GM23338 (cell line): ENCODE measurements around the gene DRD2. TPM values are rescaled to one million over a fixed set of nuclear protein-coding genes. Genes with fewer than 3 reads are reported as not detected.

Experiments
- ATAC-seq: fragments of 200-7000 bp; cut with Tn5 transposase; 3 replicates; pipeline ENCODE4 v1.9.1; 2020
- DNase-seq: peaks from one replicate; pipeline ENCODE4 v3.0.0-alpha.2; 2015; ENCODE audit warnings: low spot score
- H2AFZ ChIP-seq: fragments of 200-600 bp; sonication (generic); 2 replicates; pipeline ENCODE4 v1.8.0; 2016; ENCODE audit warnings: antibody characterized with exemption, mild to moderate bottlenecking, moderate library complexity
- H3F3A ChIP-seq: fragments of 200-600 bp; sonication (generic); replicated peaks from 2 replicates; pipeline ENCODE4 v1.8.0; 2017; ENCODE audit warnings: antibody characterized with exemption, mixed run types, low read depth
- H3K27ac ChIP-seq: fragments of 200-600 bp; sonication (generic); 2 replicates; pipeline ENCODE4 v1.6.1; 2016; ENCODE audit warnings: low read depth
- H3K27me3 ChIP-seq: fragments of 200-600 bp; sonication (generic); 2 replicates; pipeline ENCODE4 v1.8.0; 2016; ENCODE audit warnings: mild to moderate bottlenecking, mixed run types, moderate library complexity; ENCODE audit not compliant: insufficient read depth
- H3K36me3 ChIP-seq: fragments of 200-600 bp; sonication (generic); 2 replicates; pipeline ENCODE4 v1.8.0; 2016; ENCODE audit warnings: mild to moderate bottlenecking; ENCODE audit not compliant: insufficient read depth
- H3K4me1 ChIP-seq: fragments of 200-600 bp; sonication (generic); 2 replicates; pipeline ENCODE4 v1.8.0; 2016; ENCODE audit warnings: mild to moderate bottlenecking, moderate library complexity; ENCODE audit not compliant: insufficient read depth
- H3K4me2 ChIP-seq: fragments of 200-600 bp; sonication (generic); 2 replicates; pipeline ENCODE4 v1.7.1; 2017; ENCODE audit warnings: mixed run types
- H3K4me3 ChIP-seq: fragments of 200-600 bp; sonication (generic); 2 replicates; pipeline ENCODE4 v1.6.1; 2016; ENCODE audit warnings: mixed run types
- H3K79me2 ChIP-seq: fragments of 200-600 bp; sonication (generic); replicated peaks from 2 replicates; pipeline ENCODE4 v1.8.0; 2017; ENCODE audit warnings: mild to moderate bottlenecking; ENCODE audit not compliant: insufficient read depth
- H3K9me2 ChIP-seq: fragments of 200-600 bp; sonication (generic); 2 replicates; pipeline ENCODE4 v1.8.0; 2017; ENCODE audit not compliant: insufficient read depth
- H4K20me1 ChIP-seq: fragments of 200-600 bp; sonication (generic); replicated peaks from 2 replicates; pipeline ENCODE4 v1.8.0; 2017; ENCODE audit warnings: mild to moderate bottlenecking; ENCODE audit not compliant: insufficient read depth
- H3K27ac Mint-ChIP-seq: 2 replicates; pipeline ENCODE4 v1.8.0; 2020; ENCODE audit warnings: inconsistent platforms, mild to moderate bottlenecking, moderate library complexity, mixed read lengths
- H3K27me3 Mint-ChIP-seq: 3 replicates; pipeline ENCODE4 v1.8.0; 2022; ENCODE audit warnings: low read depth, mild to moderate bottlenecking, moderate library complexity, mixed read lengths, inconsistent platforms; ENCODE audit not compliant: insufficient read depth, poor library complexity
- H3K36me3 Mint-ChIP-seq: 3 replicates; pipeline ENCODE4 v1.8.0; 2021; ENCODE audit warnings: low read depth, mild to moderate bottlenecking, inconsistent platforms, moderate library complexity, mixed read lengths
- H3K4me1 Mint-ChIP-seq: 3 replicates; pipeline ENCODE4 v1.8.0; 2020; ENCODE audit warnings: mild to moderate bottlenecking, inconsistent platforms, mixed read lengths
- H3K4me3 Mint-ChIP-seq: 3 replicates; pipeline ENCODE4 v1.8.0; 2021; ENCODE audit warnings: moderate library complexity, mild to moderate bottlenecking, inconsistent platforms, mixed read lengths
- H3K9me3 Mint-ChIP-seq: 3 replicates; pipeline ENCODE4 v1.8.0; 2020; ENCODE audit warnings: moderate library complexity, mild to moderate bottlenecking, inconsistent platforms, mixed read lengths
- CTCF ChIP-seq, 2 experiments: fragments of 200-600 bp in 1 of 2; sonication (generic) in 1 of 2; conservative IDR thresholded peaks; 2 replicates each; pipeline versions ENCODE4 v1.5.1 to v1.6.1; 2016 to 2017; ENCODE audit warnings: antibody characterized with exemption in 2 of 2, low read depth in 2 of 2, mild to moderate bottlenecking in 2 of 2, moderate library complexity in 1 of 2
- EZH2 ChIP-seq: fragments of 200-600 bp; sonication (generic); IDR thresholded peaks from one replicate; pipeline ENCODE4 v1.8.0; 2017; ENCODE audit warnings: antibody characterized with exemption, mild to moderate bottlenecking, low read depth; ENCODE audit not compliant: unreplicated experiment
- EZH2phosphoT487 ChIP-seq: fragments of 200-600 bp; sonication (generic); IDR thresholded peaks from one replicate; pipeline ENCODE4 v1.8.1; 2018; ENCODE audit warnings: antibody characterized with exemption; ENCODE audit not compliant: unreplicated experiment
- NANOG ChIP-seq: IDR thresholded peaks from 2 replicates; pipeline ENCODE4 v1.6.1; 2016; ENCODE audit warnings: antibody characterized with exemption, borderline replicate concordance
- POLR2AphosphoS5 ChIP-seq: IDR thresholded peaks from 2 replicates; pipeline ENCODE4 v1.6.1; 2016; ENCODE audit warnings: antibody characterized with exemption, low read depth
- STAT1 ChIP-seq: IDR thresholded peaks from one replicate; pipeline ENCODE4 v1.6.1; 2016; ENCODE audit warnings: antibody characterized with exemption; ENCODE audit not compliant: unreplicated experiment
- ZNF114 ChIP-seq: fragments of 250-450 bp; sonication (Bioruptor Pico); IDR thresholded peaks from 2 replicates; pipeline ENCODE4 v1.5.0; 2020; ENCODE audit warnings: mild to moderate bottlenecking, moderate library complexity
- ZNF331 ChIP-seq: fragments of 250-450 bp; sonication (Bioruptor Pico); IDR thresholded peaks from 2 replicates; pipeline ENCODE4 v1.5.0; 2020; ENCODE audit warnings: low read depth, mild to moderate bottlenecking, moderate library complexity
- ZNF462 ChIP-seq: fragments of 250-450 bp; sonication (Bioruptor Pico); IDR thresholded peaks from 2 replicates; pipeline ENCODE4 v1.5.0; 2020; ENCODE audit warnings: mild to moderate bottlenecking, moderate library complexity
- polyA plus RNA-seq: library from polyadenylated mRNA; unstranded; fragments of >200 nt; fragmentation: Nextera tagmentation; extraction: Ambion mirVana; gene quantifications from 2 replicates; pipeline ENCODE4 v1.2.1, GENCODE V29; 2016
- total RNA-seq: library from RNA; depleted of rRNA; stranded (reverse); fragments of >200 nt; shearing (Covaris generic); gene quantifications from 2 replicates; pipeline ENCODE4 v1.2.3, GENCODE V29; 2014

The DRD2 gene
- total and polyA plus RNA-seq, 2 experiments from 2014 or later = 0.21 to 0.66 TPM

GRCh38 chr11:113408887-113409286 is 66.3 kb downstream of the DRD2 start (continued):
- TF ChIP-seq ZNF462 (CRISPR knock-in tag) (no peak), POLR2AphosphoS5 (no peak), STAT1 (no peak), EZH2phosphoT487 (no peak), EZH2 (no peak)

- no peak; the same call in 2 of the 3 replicates for ATAC-seq
- H3K4me1 ChIP-seq = no peaks in the 10 kb centered on the region
- H3K4me2 ChIP-seq = no peak overlapping the region
- no peaks in the 10 kb centered on the region; the same call in 2 of the 3 replicates for H3K36me3 Mint-ChIP-seq
- H3K27ac ChIP-seq = no peak overlapping the region
- DNase-seq = no peak
- peaks cover 8% of the 10 kb centered on the region for H3K4me1 Mint-ChIP-seq
- no peak overlapping the region for H2AFZ ChIP-seq
- H3K27ac Mint-ChIP-seq = no peak overlapping the region
- H3K79me2 ChIP-seq = no peaks in the 10 kb centered on the region
- H3K4me3 Mint-ChIP-seq = no peak overlapping the region
- no peak overlapping the region for H3K4me3 ChIP-seq
- H3K9me2 ChIP-seq = no peaks in the 10 kb centered on the region
- no peaks in the 10 kb centered on the region for H3K9me3 Mint-ChIP-seq
- H3K27me3 ChIP-seq = no peaks in the 10 kb centered on the region
- no peaks in the 10 kb centered on the region for H3K36me3 ChIP-seq
- no peaks in the 10 kb centered on the region for H3F3A ChIP-seq
- peaks cover 5% of the 10 kb centered on the region for H3K27me3 Mint-ChIP-seq
- H4K20me1 ChIP-seq = no peaks in the 10 kb centered on the region
- no peak for TF ChIP-seq ZNF462 (CRISPR knock-in tag)
- TF ChIP-seq POLR2AphosphoS5 = no peak
- TF ChIP-seq NANOG = no peak
- TF ChIP-seq ZNF114 (CRISPR knock-in tag) = no peak
- TF ChIP-seq ZNF331 = no peak
- no peak for TF ChIP-seq CTCF (conservative IDR thresholded peaks at IDR 0.05; ENCODE audit: low read depth in 2 of 2)
Observed at GRCh38 chr11:113408206-113408605, 67.0 kb downstream of the DRD2 start.
